Stimulated activated naive CD8-positive, alpha-beta T cell treated with anti-CD3 and anti-CD28 coated beads, Interleukin-15, amount 100 ng/mL, for 72 hours (primary cell): ENCODE measurements around the gene STAB2.
A peak's percentile ranks its signal among the peaks of the same experiment; 100 is the strongest.

Experiments used
- ATAC-seq: fragments of 150-1000 bp; cut with Tn5 transposase; 2 replicates; pipeline ENCODE4 v1.10.0; 2021; ENCODE audit warnings: mild to moderate bottlenecking, moderate library complexity
- DNase-seq, 2 donors: peaks; one replicate each; pipeline ENCODE4 v3.0.0; 2021 to 2022
- H3K27ac Mint-ChIP-seq, 2 donors: one replicate each; pipeline ENCODE4 v1.8.0; 2022; ENCODE audit warnings: mild to moderate bottlenecking in 2 of 2, mixed read lengths in 2 of 2, moderate library complexity in 2 of 2
- H3K27me3 Mint-ChIP-seq: one replicate; pipeline ENCODE4 v1.8.0; 2022; ENCODE audit warnings: mixed read lengths
- H3K4me1 Mint-ChIP-seq: one replicate; pipeline ENCODE4 v1.8.0; 2022; ENCODE audit warnings: mild to moderate bottlenecking, mixed read lengths
- H3K4me3 Mint-ChIP-seq, 2 donors: one replicate each; pipeline ENCODE4 v1.8.0; 2022; ENCODE audit warnings: mild to moderate bottlenecking in 2 of 2, mixed read lengths in 2 of 2, moderate library complexity in 1 of 2
- H3K9me3 Mint-ChIP-seq, 2 donors: one replicate each; pipeline ENCODE4 v1.8.0; 2022; ENCODE audit warnings: mixed read lengths in 2 of 2

The STAB2 gene

DNA sequence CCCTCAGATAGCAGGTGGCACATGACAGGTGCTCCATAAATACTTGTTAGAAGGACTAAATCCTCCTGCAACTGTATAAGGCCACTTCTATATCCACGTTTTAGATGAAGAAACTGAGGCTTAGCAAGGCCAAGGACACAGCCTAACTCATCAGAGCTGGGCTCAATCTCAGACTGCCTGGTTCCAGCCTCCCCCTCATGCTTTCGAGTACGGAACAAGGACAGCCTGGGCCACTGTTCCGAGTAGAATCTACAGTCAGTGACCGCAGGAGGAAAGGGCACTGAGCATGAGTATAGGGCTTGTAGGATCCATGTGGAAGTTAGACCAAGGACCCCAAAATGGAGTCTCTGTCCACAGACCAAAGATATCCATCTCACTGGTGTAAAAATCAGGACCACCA lies 169.4 kb downstream of the STAB2 start:
- Mint-ChIP-seq H3K27ac (no peak overlapping the region), H3K27me3 (peaks cover 9% of the 10 kb centered on the region), H3K9me3 (no peaks in the 10 kb centered on the region), H3K4me3 (no peak overlapping the region), H3K4me1 (no peaks in the 10 kb centered on the region)
- DNase-seq (no peak), ATAC-seq (no peak)

DNA sequence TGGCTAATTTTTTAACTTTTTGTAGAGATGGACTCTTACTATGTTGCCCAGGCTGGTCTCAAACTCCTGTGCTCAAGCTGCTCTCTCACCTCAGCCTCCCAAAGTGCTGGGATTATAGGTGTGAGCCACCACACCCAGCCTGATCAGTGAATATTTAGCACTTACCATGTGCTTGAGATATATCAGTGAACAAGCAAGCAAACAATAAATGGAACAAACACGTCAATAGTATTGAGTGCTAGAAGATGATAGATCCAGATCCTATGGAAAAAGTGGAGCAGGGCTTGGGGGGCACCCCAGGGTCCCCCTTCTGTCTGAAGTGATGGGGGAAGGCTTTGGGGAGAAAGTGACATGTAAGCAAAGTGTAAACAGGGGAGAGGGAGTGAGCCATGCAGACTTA lies 170.2 kb downstream of the STAB2 start:
- Mint-ChIP-seq H3K4me3 (no peak overlapping the region), H3K27me3 (peaks cover 2% of the 10 kb centered on the region), H3K27ac (no peak overlapping the region), H3K9me3 (no peaks in the 10 kb centered on the region), H3K4me1 (no peaks in the 10 kb centered on the region)
- ATAC-seq (no peak), DNase-seq (no peak)

DNA sequence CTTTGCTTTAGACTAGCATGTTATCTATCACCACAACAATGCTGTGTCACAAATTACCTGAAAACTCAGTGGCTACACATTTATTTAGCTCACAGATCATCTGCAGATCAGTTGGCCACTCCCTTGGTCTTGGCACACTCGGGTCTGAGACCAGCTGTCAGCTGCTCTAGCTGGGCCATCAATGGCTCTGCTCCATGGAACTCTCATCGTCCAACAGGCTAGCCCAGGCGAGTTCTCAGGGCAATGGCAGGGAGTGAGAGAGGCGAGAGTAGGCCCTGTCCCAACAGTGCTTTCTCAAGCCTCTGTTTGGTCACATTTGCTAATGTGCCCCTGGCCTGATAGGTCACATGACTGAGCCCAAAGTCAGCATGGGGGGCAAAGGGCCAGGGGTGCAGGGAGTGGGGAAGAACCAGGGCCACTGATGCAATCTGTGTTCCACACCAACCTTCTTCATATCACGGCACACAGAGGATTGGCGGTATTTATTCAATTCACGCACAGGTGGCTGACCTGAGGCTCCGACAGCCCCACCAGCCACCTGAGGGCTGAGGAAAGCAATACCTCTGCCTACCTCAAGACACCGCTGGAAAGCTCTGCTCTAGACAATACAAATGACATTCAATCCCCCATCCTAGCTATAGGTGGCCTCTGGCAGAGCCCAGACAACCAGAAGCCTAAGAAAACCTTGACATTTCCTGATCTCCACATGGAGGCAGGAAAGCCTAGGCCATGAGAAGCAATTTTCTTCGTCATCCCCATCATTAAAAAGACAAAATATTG lies 171.4 kb downstream of the STAB2 start:
- ATAC-seq (no peak), DNase-seq (no peak)
- Mint-ChIP-seq H3K4me1 (no peaks in the 10 kb centered on the region), H3K4me3 (no peak overlapping the region), H3K27me3 (no peaks in the 10 kb centered on the region), H3K9me3 (no peaks in the 10 kb centered on the region), H3K27ac (no peak overlapping the region)

DNA sequence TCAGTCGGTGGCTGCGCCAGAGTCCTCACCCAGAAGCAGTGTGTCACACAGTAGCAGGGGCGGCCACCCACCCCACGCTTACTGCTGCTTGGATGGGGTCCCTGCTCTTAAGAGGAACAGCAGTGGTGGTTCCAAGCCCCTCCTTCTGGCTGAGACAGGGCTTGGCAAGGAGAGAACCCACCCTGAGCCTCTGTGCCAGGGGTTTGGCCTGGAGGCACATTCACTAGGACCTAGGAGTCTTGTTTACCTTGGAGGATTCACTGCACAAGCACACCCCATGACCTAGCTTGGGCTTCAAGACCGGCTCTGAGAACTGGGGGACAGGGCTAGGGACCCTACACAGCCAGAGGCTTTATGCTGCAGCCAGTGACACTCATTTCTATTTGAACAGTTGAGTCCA lies 175.4 kb downstream of the STAB2 start:
- Mint-ChIP-seq H3K4me3 (no peak overlapping the region), H3K27ac (no peak overlapping the region), H3K27me3 (no peaks in the 10 kb centered on the region), H3K4me1 (no peaks in the 10 kb centered on the region), H3K9me3 (no peaks in the 10 kb centered on the region)
- DNase-seq, result no peak
- ATAC-seq, result no peak

DNA sequence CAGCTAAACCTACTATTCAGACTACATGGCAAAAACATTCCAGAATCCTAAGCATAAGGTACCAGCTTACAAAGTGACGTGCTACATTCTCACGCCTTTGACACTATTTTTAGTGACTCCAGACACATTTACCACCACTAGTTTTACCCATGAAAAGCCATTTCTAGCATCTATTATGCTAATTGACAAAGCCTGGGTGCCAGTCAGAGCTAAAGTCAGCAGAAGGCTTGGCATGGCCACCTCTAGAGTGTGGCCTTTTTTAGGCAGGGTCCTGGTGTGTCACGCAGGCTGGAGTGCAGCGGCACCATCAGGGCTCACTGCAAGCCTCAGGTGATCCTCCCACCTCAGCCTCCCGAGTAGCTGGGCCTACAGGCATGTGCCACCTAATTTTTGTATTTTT lies 178.2 kb downstream of the STAB2 start:
- peak overlapping the region in 1 of 2 donors; percentile 59 for H3K27ac Mint-ChIP-seq

DNA sequence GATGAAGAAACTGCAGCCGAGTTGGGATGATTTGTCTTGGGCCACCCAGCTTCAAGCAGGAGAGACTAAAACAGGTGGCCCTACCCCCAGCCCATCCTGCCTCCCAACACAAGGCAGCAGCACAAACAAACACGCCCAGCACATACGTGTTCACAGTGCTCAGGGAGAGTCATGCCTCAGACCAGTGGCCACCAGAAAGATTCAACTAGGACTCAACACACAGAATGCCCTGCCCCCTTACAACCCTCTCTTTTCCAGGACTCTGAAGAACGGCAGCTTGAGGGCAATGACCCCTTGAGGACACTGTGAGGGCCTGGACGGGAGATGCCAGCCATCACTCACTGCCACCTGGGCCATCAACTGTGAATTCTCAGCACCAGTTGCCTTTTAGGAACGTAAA lies 179.0 kb downstream of the STAB2 start:
- H3K9me3 Mint-ChIP-seq, result no peaks in the 10 kb centered on the region
- H3K4me1 Mint-ChIP-seq, result no peaks in the 10 kb centered on the region

More for the DNA sequence above, 178.2 kb downstream of the STAB2 start:
- ATAC-seq (no peak), DNase-seq (no peak)
- H3K9me3 Mint-ChIP-seq, result no peaks in the 10 kb centered on the region
- no peaks in the 10 kb centered on the region for H3K27me3 Mint-ChIP-seq
- no peaks in the 10 kb centered on the region for H3K4me1 Mint-ChIP-seq
- no peak overlapping the region for H3K4me3 Mint-ChIP-seq

DNA sequence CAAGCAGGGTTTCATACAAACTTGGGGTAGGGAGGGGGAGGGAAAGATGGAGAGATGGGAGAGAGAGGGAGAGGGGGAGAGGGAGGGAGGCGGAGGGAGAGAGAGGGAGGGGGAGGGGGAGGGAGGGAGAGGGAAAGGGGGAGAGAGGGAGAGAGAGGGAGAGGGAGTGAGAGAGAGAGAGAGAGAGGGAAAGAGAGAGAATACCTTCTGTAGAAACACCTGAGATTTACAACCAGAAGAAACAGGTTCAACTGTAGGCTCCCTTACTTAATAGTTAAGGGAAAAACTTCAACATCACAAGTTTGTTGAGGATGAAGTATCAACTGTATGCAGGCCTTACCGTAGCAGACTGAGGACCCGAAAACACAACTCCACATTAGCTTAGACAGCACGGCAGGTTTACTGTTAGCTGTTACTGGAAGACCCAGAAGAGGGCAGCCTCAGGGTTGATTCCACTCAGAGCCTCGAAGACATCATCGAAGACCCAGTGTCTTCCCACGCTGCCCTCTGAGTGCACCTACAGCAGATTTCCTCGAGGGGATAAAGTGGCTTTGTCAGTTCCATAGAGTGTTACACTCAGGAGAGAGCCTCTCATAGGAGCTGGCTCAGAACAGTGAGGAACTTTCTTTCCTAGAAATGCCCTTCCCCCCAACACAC lies 181.5 kb downstream of the STAB2 start:
- Mint-ChIP-seq H3K4me3 (no peak overlapping the region), H3K27me3 (no peaks in the 10 kb centered on the region), H3K9me3 (no peaks in the 10 kb centered on the region), H3K27ac (no peak overlapping the region), H3K4me1 (no peaks in the 10 kb centered on the region)
- DNase-seq, result no peak
- ATAC-seq, result peak; percentile 66

More for the DNA sequence above, 179.0 kb downstream of the STAB2 start:
- Mint-ChIP-seq H3K27ac (no peak overlapping the region), H3K4me3 (no peak overlapping the region), H3K27me3 (no peaks in the 10 kb centered on the region)
- ATAC-seq (no peak), DNase-seq (no peak)

DNA sequence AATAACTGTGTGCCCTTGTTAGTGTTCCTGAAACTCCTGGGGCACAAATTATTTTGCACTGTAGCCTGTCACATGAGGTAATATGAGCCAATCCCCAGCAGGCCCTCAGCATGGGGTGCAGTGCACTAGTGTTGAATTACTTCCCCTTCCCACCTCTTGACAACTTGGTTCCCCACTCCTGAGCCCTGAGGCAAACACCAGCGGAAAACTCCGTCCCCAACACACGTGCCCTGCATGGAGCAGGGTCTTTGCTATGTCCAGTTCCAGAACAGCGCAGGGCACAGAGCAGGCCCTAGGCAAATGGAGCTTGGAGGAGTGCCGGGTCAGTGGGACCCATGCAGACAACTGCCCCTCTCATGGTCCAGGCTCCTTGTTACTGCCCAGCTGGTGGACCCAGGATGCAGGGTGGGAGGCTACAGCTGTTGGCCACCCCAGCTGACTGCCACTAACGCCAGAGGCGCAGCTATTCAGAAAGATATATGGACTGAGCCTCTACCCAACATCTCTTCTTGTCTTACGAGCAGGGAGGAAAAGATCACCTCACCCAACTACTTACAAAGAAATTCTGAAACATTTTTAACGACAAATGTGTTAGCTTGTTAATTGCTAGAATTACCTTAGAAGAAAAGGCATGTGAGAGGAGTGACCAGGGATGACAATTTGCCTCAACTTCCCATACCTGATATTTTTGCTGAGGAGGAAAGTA lies 182.3 kb downstream of the STAB2 start:
- Mint-ChIP-seq H3K4me3 (no peak overlapping the region), H3K27ac (no peak overlapping the region), H3K4me1 (no peaks in the 10 kb centered on the region), H3K27me3 (no peaks in the 10 kb centered on the region), H3K9me3 (no peaks in the 10 kb centered on the region)
- no peak for DNase-seq
- peak; percentile 34 for ATAC-seq

DNA sequence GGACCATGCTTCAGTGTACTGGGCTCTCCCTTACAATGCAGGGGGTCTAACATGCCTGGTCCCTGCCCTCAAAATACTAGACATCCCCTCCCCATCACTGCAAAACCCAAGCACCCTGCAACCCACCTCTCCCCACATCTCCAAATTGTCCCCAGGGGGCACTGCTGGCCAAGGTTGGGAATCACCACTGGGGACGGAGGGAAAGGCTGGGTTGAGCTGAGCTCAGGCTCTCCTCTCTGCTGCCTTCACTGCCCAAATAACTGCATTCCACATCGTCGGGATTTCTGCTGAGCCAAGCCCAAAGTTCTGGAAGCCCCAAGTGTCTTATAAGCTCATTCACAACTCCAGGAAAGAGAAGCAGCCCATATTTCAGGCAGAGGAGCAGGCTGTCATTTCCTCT lies 184.4 kb downstream of the STAB2 start:
- Mint-ChIP-seq H3K9me3 (no peaks in the 10 kb centered on the region), H3K27ac (peak overlapping the region in 1 of 2 donors; percentile 19), H3K27me3 (no peaks in the 10 kb centered on the region), H3K4me1 (no peaks in the 10 kb centered on the region), H3K4me3 (no peak overlapping the region)
- ATAC-seq (no peak), DNase-seq (peak in 1 of 2 donors; percentile 8)

DNA sequence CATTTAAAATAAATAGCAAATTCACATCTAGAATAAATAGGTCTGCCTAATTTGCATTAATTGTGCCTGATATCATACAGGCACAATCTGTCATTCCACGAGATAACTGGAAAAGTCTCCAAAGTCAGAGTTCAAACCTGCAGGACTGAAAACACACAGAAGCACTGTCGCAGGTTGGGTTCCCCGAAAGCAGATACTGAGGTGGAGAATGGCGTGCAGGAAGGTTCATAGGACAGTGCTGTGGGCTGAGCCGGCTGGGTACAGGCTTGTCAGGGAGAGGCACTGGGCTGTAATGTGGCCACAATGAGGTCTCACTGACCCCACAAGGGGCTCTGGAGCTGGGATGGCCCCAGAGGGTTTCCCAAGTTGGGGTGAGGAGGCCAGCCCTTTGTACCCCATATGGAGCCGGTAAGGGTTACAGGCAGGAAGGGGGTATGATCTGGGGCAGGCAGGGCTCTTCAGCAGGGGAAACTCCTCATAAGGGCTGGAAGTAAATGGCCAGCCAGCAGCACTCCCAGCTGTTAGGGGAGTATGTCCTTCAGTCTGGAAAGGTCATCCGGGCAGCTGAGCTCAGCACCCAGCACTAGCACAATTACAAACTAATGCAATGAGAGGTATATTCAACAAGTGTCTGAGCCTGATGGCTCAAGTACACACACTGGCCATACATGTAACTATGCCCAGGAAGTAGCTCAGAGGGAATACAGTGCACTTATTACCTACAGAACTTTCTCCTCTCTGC lies 185.5 kb downstream of the STAB2 start:
- DNase-seq (no peak), ATAC-seq (no peak)
- Mint-ChIP-seq H3K27ac (no peak overlapping the region), H3K27me3 (no peaks in the 10 kb centered on the region), H3K9me3 (no peaks in the 10 kb centered on the region), H3K4me1 (no peaks in the 10 kb centered on the region), H3K4me3 (no peak overlapping the region)

DNA sequence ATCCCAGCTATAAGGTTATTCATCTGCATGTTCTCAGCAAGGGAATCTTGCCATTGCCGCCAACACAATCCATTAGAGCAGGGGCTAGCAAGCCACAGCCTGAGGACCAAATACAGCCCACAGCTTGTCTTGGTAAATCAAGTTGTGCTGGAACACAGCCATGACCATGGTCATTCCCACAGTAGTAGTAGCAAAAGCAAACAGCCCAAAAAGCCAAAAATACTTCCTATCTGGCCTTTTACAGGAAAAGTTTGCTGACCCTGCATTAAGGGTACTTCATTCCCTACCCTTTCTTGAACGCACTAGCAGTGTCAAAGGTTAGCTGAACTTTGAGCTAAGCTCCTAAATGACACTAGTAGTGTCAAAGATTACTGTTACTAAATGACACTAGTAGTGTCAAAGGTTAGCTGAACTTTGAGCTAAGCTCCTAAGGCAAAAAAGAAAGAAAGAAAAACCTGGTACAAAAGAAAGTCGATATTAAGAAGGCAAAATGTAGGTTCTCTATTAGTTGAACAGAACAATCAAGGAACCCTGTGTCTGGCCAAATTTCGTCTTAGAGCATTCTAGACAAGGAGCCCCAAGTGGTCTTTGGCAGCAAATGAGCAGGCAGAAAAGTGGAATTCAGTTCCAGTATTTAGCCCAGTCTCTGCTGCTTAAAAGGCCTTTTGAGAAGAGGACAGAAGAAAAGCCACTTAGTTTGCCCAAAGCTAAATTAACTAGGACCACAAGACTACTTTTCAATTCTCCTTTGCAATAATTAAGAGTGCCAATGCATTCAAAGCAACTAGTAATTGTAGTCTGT lies 186.2 kb downstream of the STAB2 start:
- Mint-ChIP-seq H3K9me3 (no peaks in the 10 kb centered on the region), H3K4me3 (no peak overlapping the region), H3K4me1 (no peaks in the 10 kb centered on the region), H3K27ac (no peak overlapping the region), H3K27me3 (no peaks in the 10 kb centered on the region)
- ATAC-seq (no peak), DNase-seq (no peak)

DNA sequence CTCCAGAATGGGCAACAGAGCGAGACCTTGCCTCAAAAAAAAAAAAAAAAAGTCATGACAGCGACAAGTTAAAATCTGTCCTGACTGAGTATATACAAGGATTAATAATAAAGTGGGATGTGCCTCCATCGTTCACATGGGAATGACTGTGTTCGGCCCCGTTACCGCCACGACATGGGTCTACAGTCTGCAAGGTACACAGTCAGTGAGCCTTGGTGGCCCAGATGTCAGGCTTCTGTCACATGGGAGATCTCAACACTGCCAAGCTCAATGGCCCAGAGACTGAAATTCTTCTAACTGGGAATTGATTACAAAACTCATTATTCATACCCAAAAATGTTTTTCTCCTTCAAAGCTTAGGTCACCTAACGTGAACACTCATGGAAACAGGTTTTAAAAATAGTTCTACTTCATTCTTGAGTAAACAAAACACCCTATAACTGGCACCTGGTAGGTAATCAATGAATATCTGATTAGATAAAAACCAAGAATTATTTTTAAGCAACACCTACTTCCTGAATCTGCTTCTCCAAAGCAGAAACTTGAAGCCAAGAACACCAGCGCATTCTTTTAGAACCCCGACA lies 188.0 kb downstream of the STAB2 start:
- no peaks in the 10 kb centered on the region for H3K4me1 Mint-ChIP-seq
- H3K9me3 Mint-ChIP-seq, result no peaks in the 10 kb centered on the region
- no peak for ATAC-seq

DNA sequence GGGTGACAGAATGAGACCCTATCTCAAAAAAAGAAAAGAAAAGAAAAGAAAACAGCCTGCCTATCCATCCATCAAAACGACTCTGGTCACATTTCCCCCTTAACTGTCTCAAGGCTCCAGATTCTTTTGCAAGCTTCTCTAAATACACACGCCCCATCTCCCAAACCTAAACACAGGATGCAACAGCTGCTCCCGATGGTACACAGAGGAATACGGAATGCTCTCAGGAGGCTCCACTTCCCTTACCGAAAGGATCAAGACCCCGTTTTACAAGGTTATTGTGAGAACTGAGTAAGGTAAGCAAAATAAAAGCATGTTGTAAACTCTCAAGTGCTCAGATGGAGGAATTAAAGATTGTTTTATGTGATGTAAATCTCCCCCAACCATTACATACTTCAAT lies 191.7 kb downstream of the STAB2 start:
- no peaks in the 10 kb centered on the region for H3K9me3 Mint-ChIP-seq
- no peak for DNase-seq
- H3K27me3 Mint-ChIP-seq, result no peaks in the 10 kb centered on the region
- no peaks in the 10 kb centered on the region for H3K4me1 Mint-ChIP-seq
- ATAC-seq, result no peak
- no peak overlapping the region for H3K27ac Mint-ChIP-seq
- H3K4me3 Mint-ChIP-seq, result no peak overlapping the region

More for the DNA sequence above, 188.0 kb downstream of the STAB2 start:
- Mint-ChIP-seq H3K4me3 (no peak overlapping the region), H3K27me3 (no peaks in the 10 kb centered on the region), H3K27ac (peak overlapping the region in 1 of 2 donors; percentile 82)
- no peak for DNase-seq

DNA sequence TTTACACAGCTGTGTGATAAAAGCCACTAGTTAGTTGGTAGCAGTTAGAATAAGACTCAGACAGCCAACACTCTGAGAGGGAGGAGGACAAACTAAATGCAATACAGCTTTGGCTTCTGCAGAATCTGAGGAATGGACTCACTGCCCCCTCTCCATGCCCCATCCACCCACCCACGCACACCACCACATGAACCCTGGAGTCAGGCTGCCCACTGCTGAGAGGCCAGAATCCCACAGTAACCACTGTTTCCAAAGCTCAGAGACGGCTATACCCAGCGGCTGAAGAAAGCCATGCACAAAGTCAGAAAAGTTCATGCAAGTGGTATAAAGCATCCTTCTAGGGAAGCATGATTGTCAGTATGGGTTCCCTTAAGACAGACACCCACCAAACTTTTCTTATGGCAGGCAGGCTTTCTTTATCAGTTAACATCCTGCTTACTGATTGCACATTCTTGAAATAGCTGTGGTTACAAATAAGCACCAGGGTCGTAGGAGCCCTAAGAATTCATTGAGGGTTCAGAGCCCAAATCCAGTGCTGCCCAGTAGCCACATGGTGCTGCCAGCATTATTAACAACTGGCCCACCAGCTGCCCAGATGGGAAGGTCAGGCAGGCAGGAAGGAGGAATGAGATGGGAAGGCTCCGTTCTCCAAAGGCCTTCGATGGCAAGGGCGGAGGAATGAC lies 192.5 kb downstream of the STAB2 start:
- ATAC-seq (no peak), DNase-seq (no peak)
- Mint-ChIP-seq H3K4me3 (no peak overlapping the region), H3K9me3 (no peaks in the 10 kb centered on the region), H3K27me3 (no peaks in the 10 kb centered on the region), H3K27ac (peak overlapping the region in 1 of 2 donors; percentile 74), H3K4me1 (no peaks in the 10 kb centered on the region)
